Kidney epithelial cell (primary cell): ENCODE data around the gene EIF2AK2. TPM values are rescaled to one million over a fixed set of nuclear protein-coding genes. Genes with fewer than 3 reads are reported as not detected.

Experiments used
- DNase-seq: peaks from one replicate; pipeline ENCODE4 v3.0.0-alpha.2; 2010; ENCODE audit warnings: low read depth
- H3K27me3 ChIP-seq: 2 replicates; pipeline ENCODE4 v1.6.0; 2011; ENCODE audit warnings: low read length; ENCODE audit not compliant: control insufficient read depth, insufficient read depth
- H3K36me3 ChIP-seq: 2 replicates; pipeline ENCODE4 v1.5.1; 2011; ENCODE audit warnings: low read length; ENCODE audit not compliant: control insufficient read depth, insufficient read depth
- H3K4me3 ChIP-seq: 2 replicates; pipeline ENCODE4 v1.5.1; 2011; ENCODE audit warnings: low read depth, mild to moderate bottlenecking, control low read depth, low read length
- total RNA-seq: library from RNA; depleted of rRNA; stranded (reverse); fragments of >200 nt; gene quantifications from 2 replicates; pipeline ENCODE4 v1.2.3, GENCODE V29; 2015
- TF ChIP-seq, protein P1 (sequence below): IDR thresholded peaks from 2 replicates; pipeline ENCODE4 v1.5.1; 2011; ENCODE audit warnings: mild to moderate bottlenecking, moderate library complexity, low read length, control low read depth, inconsistent platforms; ENCODE audit not compliant: insufficient read depth, poor library complexity, severe bottlenecking

EIF2AK2 gene
- total RNA-seq, 1 donor from 2014 or later: 23.5 TPM

DNA sequence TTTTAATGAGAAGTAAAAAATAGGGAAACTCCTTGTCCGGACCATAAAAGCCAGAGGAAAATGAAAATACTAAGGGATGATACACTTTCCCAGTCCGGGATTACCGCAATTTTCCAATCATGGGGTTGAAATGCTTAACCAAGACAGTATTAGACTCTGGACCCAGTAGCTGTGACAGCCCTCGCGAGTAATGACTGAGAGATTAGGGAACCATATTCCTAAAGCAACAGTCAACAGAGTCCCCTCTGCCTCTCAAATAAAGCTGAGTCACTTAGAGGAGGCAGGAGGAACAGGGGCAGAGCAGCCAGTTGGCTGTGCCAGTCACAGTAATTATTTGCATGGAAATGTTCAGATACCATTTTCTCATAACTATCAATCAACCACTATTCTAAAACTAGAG is 37.6 kb downstream of the EIF2AK2 start:
- Histone ChIP-seq H3K36me3 (no peaks in the 10 kb centered on the region), H3K27me3 (no peaks in the 10 kb centered on the region), H3K4me3 (no peak overlapping the region)
- no peak for DNase-seq
- TF ChIP-seq, protein P1, sequence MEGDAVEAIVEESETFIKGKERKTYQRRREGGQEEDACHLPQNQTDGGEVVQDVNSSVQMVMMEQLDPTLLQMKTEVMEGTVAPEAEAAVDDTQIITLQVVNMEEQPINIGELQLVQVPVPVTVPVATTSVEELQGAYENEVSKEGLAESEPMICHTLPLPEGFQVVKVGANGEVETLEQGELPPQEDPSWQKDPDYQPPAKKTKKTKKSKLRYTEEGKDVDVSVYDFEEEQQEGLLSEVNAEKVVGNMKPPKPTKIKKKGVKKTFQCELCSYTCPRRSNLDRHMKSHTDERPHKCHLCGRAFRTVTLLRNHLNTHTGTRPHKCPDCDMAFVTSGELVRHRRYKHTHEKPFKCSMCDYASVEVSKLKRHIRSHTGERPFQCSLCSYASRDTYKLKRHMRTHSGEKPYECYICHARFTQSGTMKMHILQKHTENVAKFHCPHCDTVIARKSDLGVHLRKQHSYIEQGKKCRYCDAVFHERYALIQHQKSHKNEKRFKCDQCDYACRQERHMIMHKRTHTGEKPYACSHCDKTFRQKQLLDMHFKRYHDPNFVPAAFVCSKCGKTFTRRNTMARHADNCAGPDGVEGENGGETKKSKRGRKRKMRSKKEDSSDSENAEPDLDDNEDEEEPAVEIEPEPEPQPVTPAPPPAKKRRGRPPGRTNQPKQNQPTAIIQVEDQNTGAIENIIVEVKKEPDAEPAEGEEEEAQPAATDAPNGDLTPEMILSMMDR: no peak

DNA sequence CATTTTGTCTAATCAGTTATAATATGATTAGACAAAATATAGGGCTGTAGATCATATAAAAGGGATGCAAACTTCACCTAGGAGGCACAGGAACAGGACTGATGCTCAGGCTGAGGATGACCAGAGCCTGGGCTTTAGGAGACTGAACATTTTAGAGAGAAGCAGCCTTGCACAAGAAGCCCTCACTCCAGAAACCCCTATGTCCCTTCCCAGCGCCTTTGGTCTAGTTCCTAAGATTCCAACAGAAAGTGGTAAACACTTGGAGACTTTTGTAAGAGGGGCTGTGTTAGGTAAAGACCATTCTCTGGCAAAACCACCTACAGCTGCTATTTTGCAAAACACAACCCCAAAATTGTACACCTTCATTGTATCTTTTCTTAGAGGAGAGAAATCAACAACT is 39.2 kb downstream of the EIF2AK2 start:
- no peak for DNase-seq
- H3K27me3 ChIP-seq: no peaks in the 10 kb centered on the region
- no peak overlapping the region for H3K4me3 ChIP-seq
- no peaks in the 10 kb centered on the region for H3K36me3 ChIP-seq
- TF ChIP-seq, protein P1: no peak

DNA sequence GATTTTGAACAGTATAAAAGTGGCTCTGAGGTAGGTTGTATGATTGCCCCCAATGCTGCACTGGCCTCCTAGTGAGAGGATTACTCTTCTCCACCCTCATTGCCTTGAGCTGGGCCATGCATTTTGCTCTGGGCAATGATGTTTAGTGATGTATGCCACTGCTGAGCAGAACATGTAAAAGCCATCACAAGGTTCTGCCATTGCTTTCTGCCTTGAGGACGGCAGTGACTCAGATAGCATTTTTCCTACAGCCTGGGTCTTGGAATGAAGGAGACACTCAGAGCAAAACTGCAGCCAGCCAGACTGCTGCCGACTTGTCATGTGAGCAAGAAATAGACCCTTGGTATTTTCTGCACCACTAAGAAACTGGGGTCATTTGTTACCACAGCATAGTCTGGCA is 44.8 kb downstream of the EIF2AK2 start:
- DNase-seq: no peak
- TF ChIP-seq, protein P1: no peak
- no peaks in the 10 kb centered on the region for H3K27me3 ChIP-seq
- no peak overlapping the region for H3K4me3 ChIP-seq
- H3K36me3 ChIP-seq: peaks cover 1% of the 10 kb centered on the region

DNA sequence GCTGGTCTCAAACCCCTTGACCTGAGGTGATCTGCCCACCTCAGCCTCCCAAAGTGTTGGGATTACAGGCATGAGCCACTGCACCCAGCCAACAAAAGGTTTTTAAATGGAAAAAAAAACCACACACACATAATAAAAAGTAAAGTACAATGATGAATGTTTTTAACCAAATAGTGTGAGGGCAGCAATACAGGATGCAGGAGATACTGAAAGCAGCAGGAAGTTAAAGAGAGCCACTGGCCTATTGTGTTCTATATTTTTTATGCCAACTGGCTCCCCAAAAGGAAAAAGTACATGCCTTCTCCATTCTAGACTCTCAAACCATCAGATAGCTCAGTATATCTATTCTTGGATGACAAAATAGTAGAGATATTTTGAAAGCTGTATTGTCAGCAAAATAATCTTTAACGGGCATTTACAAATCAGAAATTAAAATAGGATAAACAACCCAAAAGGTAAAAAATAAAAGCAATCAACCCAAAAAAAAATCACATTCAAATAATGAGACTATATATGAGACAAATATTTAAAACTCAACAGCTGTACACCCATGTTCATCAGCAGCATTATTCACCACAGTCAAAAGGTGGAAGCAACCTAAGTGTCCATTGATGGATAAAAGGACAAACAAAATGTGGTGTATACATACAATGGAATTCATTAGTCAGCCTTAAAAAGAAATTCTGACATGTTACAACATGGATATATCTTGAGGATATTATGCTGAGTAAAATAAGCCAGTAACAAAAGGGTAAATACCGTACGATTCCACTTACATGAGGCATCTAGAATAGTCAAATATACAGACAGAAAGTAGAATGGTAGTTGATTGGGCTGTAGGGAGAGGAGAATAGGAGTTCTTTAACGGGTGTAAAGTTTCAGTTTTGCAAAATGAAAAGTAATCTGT is 46.2 kb downstream of the EIF2AK2 start:
- no peak for DNase-seq
- Histone ChIP-seq H3K36me3 (peaks cover 1% of the 10 kb centered on the region), H3K27me3 (no peaks in the 10 kb centered on the region), H3K4me3 (no peak overlapping the region)
- TF ChIP-seq, protein P1: no peak

DNA sequence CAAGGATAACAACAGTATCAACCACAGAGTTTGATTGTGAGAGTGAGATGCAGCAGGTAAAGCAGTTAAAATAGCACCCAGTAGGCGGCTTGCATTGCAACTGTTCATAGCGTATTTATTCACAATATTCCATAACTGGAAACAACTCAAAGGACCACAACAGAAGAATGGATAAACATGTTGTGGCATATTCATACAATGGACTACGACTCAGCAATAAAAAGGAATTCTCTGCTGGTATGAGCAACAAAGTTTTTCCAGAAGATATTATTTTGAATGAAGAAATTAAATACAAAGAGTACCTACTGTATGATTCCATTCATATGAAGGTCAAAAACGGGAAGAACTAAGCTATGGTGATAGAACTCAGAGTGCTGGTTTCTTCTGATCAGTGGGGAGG is 47.3 kb downstream of the EIF2AK2 start:
- TF ChIP-seq, protein P1: no peak
- no peaks in the 10 kb centered on the region for H3K27me3 ChIP-seq
- DNase-seq: no peak
- H3K36me3 ChIP-seq: peaks cover 1% of the 10 kb centered on the region
- no peak overlapping the region for H3K4me3 ChIP-seq
